Activated T-cell treated with anti-CD3 and anti-CD28 coated beads for 4 hours (primary cell): ENCODE results near the gene IGF2.
"Not testable (repeated sequence)": the region's sequence is repeated elsewhere in the genome, so short reads cannot be mapped to it uniquely, and the experiment has no call there.

ENCODE experiments used
- DNase-seq: peaks from one replicate; pipeline ENCODE4 v3.0.0-alpha.2; 2020

Gene IGF2, protein sequence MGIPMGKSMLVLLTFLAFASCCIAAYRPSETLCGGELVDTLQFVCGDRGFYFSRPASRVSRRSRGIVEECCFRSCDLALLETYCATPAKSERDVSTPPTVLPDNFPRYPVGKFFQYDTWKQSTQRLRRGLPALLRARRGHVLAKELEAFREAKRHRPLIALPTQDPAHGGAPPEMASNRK

DNA sequence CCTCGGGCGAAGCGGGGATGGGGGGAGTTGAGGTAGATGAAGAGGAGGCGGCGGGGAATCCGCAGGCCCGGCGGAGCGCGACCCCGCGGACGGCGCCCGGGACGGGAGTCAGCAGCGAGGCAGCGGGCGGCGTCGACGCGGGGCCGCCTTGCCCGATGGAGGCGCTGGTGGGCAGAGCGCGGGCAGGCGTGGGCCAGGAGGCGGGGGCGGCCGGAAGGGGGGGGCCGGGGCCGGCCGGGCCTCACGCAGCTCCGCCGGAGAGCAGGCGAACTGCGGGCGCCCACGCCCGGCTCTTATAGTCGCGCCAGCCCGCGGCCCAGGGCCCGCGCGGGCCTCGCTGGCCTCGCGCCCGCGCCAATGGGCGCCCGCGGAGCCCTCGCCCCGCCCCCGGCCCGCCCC is at the start of gene IGF2:
IGF2 (minus strand) TSS at position 267 of the 399 bp plus-strand sequence. CDS start 3,866 bp downstream, outside the sequence.
- no peak for DNase-seq

DNA sequence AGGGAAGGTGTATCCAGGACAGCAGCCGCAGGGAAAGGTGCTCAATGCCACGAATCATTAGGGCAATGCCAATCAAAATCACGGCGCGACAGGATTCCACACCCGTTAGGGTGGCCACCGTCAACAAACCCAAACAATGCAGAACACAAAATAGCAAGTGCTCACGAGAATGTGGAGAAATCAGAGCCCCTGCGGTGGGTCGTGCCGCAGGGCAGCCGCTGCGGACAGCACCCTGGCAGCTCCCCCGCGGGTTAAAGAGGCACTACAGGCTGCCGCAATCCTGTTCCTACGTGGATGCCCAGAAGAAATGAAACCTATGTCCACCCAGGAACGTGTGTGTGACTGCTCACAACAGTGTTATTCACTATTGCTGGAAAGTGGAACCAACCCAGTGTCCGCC is 49.6 kb upstream of the IGF2 start:
- no peak for DNase-seq

DNA sequence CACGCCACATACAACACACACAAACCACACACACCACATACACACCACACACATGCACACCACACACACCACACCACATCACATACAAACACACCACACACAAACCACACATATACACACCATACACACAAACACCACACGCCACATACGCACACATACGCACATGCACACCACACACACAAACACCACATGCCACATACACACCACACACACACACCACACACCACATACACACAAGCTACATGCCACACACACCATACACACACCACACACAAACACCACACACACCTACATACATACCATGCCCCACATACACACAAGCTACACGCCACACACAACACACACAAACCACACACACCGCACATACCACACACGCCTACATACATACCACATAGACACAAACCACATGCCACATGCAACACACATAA is 48.1 kb upstream of the IGF2 start:
- DNase-seq: no peak

DNA sequence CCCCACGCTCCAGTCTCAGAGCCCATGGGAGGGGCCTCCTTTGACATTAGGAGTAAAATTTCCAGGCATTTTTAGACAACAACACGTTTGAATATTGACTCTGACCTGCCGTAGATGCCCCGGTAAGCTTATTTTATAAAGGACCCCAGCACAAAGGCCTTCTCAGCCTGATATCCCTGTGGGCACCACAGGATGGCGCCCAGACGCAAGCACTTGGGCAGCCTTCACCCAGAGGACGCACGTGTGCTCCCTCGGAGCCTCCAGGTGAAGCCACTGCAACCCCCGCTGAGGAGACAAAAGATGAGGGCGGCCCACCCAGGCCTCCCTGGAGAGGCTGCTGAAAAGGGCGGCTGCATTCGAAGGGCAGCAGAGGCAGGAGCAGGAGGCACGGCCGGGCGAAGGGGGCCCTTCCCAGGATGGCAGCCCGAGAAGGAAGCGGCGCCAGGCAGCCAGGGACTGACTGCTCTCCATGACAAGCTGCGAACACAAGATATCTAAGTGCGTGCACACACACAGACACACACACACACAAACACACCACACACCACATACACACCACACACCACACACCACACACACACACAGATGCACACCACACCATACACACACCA is 47.6 kb upstream of the IGF2 start:
- DNase-seq: peak; percentile 30

DNA sequence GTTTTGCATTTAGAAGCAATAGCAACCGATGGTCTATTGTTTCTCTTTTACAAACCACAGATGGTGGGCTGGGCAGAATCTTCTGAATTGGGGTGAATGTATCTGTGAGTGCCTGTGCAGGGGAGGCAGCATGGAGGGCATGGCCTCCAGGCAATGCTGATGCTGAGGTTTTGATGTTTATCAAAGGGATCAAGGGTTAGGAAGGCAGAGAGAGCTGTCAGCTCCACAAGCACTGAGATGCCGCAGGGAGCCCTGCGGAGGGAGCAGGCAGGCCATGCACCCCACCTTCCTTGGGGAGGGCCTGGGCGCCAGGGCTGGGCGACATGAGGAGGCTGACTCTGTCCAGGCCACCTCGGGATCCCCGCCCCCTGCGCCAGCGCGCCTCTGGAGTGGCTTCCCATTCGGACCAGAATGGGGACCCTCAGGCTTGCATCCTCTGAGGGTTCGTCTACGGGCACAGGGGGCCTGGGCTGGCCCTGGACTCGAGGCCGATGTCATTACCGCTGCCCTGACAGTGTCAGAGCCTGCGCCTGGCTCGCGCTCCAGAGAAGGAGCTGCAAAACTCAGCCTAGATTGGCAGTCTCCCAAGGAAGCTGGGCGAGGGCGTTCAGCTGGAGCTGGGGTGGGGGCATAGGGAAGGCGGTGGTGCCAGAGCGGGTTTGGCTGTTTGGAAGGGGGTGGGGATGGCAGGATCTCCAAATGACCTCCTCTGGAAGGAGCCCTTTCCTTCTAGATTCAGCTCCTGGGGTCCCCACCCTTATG is 46.3 kb upstream of the IGF2 start:
- DNase-seq: no peak

DNA sequence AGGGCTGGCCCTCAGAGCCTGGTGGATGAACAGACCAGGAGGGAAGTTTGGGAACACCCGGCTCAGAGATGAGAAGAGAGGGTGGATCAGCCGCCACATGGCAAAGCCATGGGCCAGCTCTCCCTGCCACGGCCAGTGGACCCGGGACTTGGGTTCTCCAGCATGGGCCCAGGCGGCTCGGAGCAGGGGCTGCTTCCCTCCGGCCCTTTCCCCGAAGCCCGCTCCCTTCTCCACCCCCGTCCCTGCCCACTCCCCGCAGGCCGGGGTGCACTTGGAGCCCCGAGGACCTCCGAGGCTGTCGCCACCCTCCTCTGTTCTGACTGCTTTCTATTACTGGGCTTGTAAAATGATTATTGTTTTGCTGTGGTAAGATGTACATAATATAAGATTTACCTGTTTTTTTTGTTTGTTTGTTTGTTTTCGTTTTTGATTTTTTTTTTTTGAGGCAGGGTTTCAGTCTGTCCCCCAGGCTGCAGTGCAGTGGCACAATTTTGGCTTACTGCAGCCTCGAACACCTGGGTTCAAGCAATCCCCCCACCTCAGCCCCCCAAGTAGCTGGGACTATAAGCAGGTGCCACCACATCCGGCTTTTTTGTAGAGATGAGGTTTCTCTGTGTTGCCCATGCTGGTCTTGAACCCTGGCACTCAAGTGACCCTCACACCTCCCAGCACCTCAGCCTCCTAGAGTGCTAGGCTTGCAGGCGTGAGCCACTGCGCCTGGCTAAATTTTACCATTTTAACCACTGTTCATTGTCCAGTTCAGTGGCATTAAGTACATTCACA is 43.7 kb upstream of the IGF2 start:
- DNase-seq: no peak

DNA sequence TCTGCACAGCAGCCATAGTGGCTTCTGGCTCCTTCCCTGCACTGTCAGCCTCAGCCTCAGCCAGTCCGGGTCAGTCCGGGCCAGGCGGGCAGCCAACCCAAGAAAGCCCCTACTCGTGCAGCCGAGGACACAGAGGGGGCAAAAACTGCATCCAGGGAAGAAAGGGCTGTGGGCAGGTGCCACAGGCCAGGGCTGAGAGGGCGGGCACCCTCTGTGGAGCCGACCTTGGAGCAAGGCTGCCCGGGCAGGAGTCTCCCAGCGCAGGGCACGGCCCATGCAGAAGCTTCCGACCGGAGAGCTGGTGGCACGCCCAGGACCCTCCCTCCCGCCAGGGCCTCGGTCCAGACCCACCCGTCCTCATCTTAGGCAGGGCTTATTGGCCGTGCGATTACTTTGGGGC is 42.9 kb upstream of the IGF2 start:
- no peak for DNase-seq

DNA sequence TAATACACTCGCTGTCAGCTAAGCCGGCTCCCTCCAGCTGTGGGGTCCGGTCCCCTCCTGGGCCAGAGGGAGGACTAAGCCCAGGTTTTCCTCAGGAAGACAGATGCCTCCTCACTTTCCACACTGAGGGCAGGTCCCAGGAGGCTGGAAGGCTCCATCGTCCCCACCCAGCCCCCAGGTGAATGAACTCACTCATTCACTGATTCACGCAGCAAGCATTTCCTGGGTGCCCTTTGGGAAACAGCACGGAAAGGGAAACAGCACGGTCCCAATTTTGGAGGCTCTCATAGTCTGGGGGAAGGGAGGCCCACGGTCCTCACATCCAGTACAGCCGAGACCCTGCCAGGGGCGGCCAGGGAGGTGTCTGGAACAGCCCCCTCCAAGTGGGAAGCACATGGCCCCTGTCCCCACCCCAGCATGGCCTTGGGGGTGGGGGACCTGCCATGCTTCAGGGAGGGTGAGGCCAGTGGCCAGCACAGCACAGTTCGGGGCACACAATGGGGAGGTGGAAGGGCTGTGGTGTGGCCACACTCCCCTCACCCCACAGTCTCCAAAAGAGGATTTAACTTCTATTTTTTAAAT is 41.7 kb upstream of the IGF2 start:
- DNase-seq: no peak

DNA sequence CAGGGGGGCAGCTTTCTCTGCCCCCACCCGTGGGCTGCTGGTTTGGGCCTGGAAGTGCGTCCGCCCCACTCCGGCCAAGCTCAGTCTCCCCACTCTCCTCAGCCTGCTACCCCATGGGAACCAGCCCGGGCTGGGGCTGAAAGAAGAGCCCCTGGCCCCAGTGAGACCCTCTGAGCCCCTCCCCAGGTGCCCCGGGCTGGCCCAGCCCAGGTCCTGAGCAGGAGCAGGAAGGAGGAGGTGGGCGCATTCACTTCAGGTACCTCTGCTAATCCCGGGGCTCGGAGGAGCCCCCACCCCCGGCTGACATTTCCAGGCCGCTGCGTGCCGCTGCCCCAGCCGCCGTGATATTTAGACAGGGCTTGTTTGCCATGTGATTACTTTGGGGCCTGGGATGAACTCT is 41.2 kb upstream of the IGF2 start:
- no peak for DNase-seq

DNA sequence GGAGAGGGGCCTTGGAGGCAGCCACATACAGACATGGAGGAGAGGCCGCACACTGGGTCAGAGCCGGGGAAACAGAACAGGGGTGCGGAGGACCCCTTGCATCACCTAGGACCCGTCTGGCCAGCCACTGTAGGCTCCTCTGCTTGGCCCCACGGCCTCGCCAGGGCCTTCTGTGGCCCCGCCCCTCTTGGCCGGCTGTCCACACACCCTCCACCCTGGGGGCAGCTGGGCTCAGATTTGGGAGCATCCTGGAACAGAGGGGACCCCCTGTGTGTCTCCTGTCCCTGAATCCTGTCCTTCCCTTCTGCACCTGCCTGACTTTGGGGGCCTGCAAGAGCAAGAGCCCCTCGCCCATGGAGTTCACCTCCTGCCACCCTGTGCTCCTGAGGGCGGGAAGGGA is 40.3 kb upstream of the IGF2 start:
- DNase-seq: no peak

DNA sequence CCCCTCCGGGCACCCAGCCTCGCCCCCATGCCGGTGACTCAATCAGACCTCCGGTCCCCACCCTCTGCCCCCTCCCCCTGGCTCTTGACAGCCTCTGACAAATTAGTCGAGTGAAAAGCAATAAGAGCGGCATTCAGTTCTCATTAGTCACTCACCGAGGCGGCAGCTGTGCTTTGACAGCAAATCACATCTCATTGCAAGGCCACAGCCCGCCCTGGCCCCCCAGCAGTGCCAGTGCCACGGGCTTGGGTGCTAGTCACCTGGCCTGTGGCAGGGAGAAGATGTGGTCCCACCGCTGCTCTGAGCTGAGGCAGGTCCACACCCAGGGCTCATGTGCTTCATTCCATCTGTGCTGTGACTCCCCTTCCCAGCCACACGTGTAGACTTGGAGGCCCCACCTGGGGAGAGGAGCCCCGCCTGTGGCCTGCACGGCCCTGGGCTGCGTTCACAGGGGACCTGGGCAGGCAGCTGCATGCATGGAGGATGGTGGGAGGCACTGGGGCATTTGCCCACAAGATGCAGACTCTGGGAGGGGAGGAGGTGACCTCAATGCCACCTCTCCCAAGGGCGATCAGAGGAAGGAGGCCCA is 39.8 kb upstream of the IGF2 start:
- no peak for DNase-seq

DNA sequence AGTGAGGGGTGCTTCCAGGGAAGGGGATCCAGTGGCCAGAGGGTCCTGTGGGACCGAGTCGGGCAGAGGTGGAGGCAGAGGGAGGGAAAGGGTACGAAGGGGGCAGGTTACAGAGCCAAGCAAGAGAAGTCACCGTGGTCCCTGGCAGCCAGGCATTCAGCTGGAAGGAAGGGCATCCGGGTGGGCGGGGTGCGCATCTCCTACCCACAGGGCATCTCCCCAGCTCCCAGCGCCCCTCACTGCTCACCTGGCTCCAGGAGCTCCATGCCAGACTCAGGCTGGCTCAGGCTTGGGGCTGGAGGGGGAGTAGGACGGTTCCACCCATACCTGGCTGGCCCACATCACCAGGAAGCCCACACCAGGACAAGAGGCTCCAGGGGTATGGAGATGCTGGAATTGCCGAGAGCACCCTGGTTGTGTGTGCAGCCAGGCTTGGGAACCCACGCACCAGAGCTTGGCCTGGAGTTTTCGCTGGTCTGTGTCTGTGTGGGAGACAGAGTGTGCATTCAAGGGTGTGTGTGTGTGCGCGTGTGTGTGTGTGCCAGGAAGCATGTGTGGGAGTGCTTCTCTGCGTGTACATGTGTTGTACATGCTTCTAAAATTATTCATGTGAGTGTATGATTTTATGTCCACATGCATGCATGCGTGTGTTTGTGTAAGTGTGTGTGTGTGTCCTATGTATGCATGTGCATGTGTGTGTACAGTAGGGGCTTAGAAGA is 39.0 kb upstream of the IGF2 start:
- not testable (repeated sequence) for DNase-seq

DNA sequence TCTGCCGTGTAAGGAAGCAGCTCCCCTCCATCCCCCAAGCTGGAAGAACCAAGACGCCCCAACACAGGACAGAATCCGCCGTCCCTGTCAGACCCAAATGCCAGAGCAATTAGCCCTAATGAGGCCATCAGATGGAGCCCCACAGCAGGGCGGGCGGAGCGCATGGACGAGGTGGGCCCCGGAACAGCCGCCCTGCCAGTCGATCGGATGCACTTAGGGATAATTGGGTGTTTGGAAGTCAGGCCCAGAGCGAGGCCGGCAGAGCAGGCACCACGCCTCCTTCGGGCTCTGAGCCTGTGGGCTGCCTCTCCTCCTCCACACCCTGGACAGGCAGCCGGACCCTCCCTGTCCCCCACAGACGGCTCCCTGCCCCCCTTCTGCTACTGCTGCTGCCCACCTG is 37.9 kb upstream of the IGF2 start:
- DNase-seq: no peak

DNA sequence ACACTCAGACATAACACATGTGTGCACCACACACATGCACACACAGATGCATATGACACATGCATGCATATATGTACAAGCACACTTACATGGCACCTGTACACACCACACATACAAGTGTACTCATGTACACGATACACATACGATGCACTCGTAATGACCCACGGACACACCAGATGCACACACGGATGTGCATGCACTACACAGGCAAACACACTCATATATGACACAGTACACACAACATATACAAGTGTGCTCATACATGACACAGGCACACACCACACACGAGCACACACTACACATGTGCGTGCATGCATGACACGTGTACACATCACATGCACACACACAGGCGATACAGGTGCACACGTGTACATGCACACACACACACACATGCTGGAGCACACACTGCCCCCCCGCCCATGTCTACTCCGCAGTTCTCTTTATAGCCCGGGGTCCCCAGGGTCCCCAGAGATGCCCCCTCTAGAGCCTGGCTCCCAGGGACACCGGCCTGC is 37.3 kb upstream of the IGF2 start:
- no peak for DNase-seq

DNA sequence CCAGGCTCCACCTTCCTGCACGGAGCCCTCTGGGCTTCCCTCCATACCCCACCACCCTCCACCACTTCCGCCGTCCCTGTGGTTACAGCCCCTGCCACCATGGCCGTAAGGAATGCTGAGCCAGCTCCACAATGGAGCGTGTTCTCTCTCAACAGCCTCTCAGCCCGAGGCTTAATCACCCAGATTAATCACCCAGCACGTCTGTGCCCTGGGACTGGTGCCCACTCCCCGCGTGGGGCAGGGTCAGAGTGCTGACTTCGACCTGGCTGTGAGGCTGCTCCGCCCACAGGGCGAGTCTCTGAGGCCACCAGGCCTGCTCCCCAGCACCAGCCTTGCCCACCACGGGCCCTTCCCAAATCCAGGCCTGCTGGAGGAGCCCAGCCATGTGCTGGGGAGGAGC is 36.5 kb upstream of the IGF2 start:
- no peak for DNase-seq

DNA sequence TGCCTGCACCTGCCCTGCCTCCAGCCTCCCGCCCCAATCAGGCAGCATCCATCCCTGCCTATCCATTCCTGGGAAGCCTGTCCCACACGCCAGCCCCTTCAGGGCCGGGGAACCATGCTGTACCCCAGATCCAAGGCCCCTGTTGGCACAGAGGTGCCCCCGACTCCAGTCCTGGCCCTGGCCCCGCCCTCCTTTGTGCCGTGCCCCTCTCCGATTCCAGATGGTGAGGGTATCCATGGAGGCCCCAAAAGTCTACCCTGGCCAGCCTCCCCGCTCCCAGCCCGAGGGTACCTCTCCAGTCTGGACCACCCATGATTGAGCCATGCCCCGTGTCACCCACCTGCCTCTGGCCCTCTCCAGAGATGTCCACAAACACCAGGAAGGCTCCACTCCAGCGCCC is 35.2 kb upstream of the IGF2 start:
- DNase-seq: no peak

DNA sequence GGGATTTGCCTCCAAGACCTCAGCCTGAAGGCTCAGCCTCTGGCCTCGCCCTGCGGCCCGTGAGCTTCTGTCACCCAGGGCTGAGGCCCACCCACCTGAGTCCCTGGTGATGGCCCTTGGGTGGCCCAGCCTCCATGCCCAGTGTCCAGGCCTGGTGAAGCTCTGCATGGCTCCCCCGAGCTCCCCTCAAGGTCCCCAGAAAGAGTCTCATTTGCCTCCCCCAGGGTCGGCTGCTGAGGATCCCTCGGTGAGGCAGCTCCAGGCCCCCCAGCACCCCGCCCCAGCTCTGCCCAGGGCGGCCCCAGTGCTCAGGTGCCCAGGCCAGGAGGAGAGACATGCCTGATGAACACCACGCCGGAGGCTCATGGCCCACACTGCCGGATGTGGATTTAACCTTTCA is 34.6 kb upstream of the IGF2 start:
- DNase-seq: no peak

DNA sequence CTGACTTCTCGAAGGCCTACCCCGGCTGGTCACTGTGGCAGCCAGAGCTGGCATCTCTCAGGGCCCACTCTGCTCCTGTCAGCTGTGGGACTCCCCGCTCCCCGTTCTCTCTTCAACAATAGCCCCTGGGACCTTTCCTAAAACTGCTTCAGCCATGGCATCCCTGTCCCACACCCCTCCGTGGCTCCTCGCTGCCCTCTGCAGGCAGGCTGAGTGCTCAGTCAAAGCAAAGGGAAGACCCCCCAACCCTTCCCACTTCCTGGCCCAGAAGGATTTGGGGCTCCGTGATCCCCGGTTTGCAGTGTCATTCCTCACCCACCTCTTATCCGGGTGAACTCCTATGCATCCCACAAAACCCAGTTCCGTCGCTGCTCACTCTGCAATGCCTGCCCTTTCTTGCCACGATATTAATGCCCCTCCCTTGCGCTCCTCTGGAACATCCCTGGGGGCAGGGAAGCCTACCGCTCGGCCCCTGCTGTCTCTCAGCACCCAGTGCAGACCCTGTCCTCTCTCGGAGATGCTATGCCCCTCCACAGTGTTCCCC is 34.0 kb upstream of the IGF2 start:
- DNase-seq: no peak

DNA sequence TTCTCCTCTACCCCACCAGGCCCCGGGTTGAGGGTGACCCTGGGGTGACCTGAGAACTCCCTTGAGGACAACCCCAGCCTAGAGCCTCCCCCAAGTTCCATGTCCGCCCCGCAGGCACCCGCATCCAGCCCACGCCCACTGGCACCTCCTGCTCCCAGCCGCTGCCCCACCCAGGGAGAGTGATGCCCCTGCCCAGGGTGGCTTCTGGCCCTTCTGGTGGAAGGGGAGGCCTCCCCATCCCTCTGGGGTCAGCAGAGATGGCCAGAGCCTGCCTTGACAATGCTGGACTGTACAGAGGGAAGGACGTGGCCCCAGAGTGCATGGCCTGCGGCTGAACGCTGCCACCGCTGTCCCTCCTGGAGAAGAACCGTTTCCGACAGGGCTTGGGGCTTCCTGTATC is 33.5 kb upstream of the IGF2 start:
- DNase-seq: no peak

DNA sequence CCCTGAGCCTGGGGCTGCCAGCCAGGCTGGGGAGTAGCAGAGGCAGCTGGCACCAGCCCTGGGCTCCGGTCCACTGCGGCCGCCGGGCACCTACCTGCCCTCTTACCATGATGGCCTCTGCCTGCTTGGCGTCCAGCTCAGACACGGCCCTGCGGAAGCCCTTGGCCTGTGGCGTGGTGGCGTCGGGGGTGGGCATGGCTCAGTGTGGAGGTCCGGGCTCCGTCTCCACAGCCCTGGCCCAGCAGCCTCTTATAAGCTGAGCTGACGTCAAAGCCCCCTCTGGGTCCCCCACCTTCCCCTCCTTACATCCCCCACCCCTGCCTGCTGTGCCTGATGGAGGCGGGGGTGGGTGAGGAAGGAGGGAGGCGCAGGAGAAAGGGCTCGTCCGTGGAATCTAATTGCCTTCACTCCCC is 32.4 kb upstream of the IGF2 start, which contains the start of gene TH:
TH (minus strand) TSS at position 225 of the 413 bp plus-strand sequence; CDS start at position 196, 29 bp downstream.
- no peak for DNase-seq
